ENCODE results near the gene NOX5.

The NOX5 gene

GRCh38 chr15:69099941-69100340 lies 85.4 kb downstream of the NOX5 start:
- DNase-seq (ENCODE audit: low read depth in 3 of 3): no peak

- no peak for DNase-seq (ENCODE audit: low read depth in 3 of 3)
These were observed 86.3 kb downstream of the NOX5 start for GRCh38 chr15:69100821-69101220.

- no peak for DNase-seq (ENCODE audit: low read depth in 3 of 3)
These were observed 89.7 kb downstream of the NOX5 start for GRCh38 chr15:69104050-69104750.

GRCh38 chr15:69105451-69105985 lies 91.0 kb downstream of the NOX5 start:
- no peak for DNase-seq (ENCODE audit: low read depth in 3 of 3)

- no peak for DNase-seq (ENCODE audit: low read depth in 3 of 3)
These were observed 92.6 kb downstream of the NOX5 start for GRCh38 chr15:69107025-69107620.

Measured in stimulated activated CD4-positive, alpha-beta T cell treated with anti-CD3 and anti-CD28 coated beads, TNF-alpha, amount 100 ng/mL, for 24 hours (primary cell).